A673 (cell line): ENCODE data around the gene MPPED2.

Experiments used
- CTCF ChIP-seq: fragments of 300-800, 200-600 bp; sonication (generic); conservative IDR thresholded peaks from 2 replicates; pipeline ENCODE4 v1.5.1; 2017; ENCODE audit warnings: low read depth, mild to moderate bottlenecking, antibody characterized with exemption, low read length, moderate library complexity, mixed read lengths
- EZH2 ChIP-seq: fragments of 200-600 bp; sonication (generic); IDR thresholded peaks from 2 replicates; pipeline ENCODE4 v1.6.1; 2017; ENCODE audit warnings: borderline replicate concordance, low read depth, mild to moderate bottlenecking, mixed read lengths, antibody characterized with exemption, low read length; ENCODE audit not compliant: poor library complexity, severe bottlenecking

- TF ChIP-seq CTCF, result no peak
- no peak for TF ChIP-seq EZH2
Observed at GRCh38 chr11:30533445-30533947, 52.7 kb downstream of the MPPED2 start.
